ENCODE data around the gene RANBP9.

The RANBP9 gene

GRCh38 chr6:13641315-13641714 is 70.3 kb downstream of the RANBP9 start:
- no peak for TF ChIP-seq CTCF (IDR thresholded peaks at IDR 0.05; ENCODE audit: unreplicated experiment in 3 of 3)
- peaks cover 50% of the 10 kb centered on the region for H3K36me3 Mint-ChIP-seq (ENCODE audit: low read depth)
- H3K4me1 Mint-ChIP-seq = no peaks in the 10 kb centered on the region
- no peak overlapping the region for H3K27ac Mint-ChIP-seq
- no peak overlapping the region for H3K4me3 Mint-ChIP-seq
- H3K27me3 Mint-ChIP-seq (ENCODE audit: low read depth) = no peaks in the 10 kb centered on the region
- no peaks in the 10 kb centered on the region for H3K9me3 Mint-ChIP-seq

- Mint-ChIP-seq H3K27me3 (ENCODE audit: low read depth) (no peaks in the 10 kb centered on the region), H3K9me3 (no peaks in the 10 kb centered on the region), H3K36me3 (ENCODE audit: low read depth) (peaks cover 63% of the 10 kb centered on the region), H3K4me3 (no peak overlapping the region), H3K27ac (no peak overlapping the region), H3K4me1 (no peaks in the 10 kb centered on the region)
- TF ChIP-seq CTCF (IDR thresholded peaks at IDR 0.05; ENCODE audit: unreplicated experiment in 3 of 3) = no peak
Observed at GRCh38 chr6:13638626-13639025, 73.0 kb downstream of the RANBP9 start.

GRCh38 chr6:13638014-13638413 is 73.6 kb downstream of the RANBP9 start:
- no peak overlapping the region for H3K27ac Mint-ChIP-seq
- no peaks in the 10 kb centered on the region for H3K4me1 Mint-ChIP-seq
- H3K4me3 Mint-ChIP-seq = no peak overlapping the region
- H3K36me3 Mint-ChIP-seq (ENCODE audit: low read depth) = peaks cover 61% of the 10 kb centered on the region
- H3K9me3 Mint-ChIP-seq = no peaks in the 10 kb centered on the region
- TF ChIP-seq CTCF (IDR thresholded peaks at IDR 0.05; ENCODE audit: unreplicated experiment in 3 of 3) = no peak
- no peaks in the 10 kb centered on the region for H3K27me3 Mint-ChIP-seq (ENCODE audit: low read depth)

GRCh38 chr6:13635948-13636658 is 75.5 kb downstream of the RANBP9 start:
- TF ChIP-seq CTCF (IDR thresholded peaks at IDR 0.05; ENCODE audit: unreplicated experiment in 3 of 3) = no peak
- H3K27me3 Mint-ChIP-seq (ENCODE audit: low read depth) = no peaks in the 10 kb centered on the region
- no peaks in the 10 kb centered on the region for H3K9me3 Mint-ChIP-seq
- no peak overlapping the region for H3K27ac Mint-ChIP-seq
- H3K4me1 Mint-ChIP-seq = no peaks in the 10 kb centered on the region
- peaks cover 70% of the 10 kb centered on the region for H3K36me3 Mint-ChIP-seq (ENCODE audit: low read depth)
- no peak overlapping the region for H3K4me3 Mint-ChIP-seq

- Mint-ChIP-seq H3K27ac (no peak overlapping the region), H3K36me3 (ENCODE audit: low read depth) (peaks cover 66% of the 10 kb centered on the region), H3K4me3 (no peak overlapping the region), H3K9me3 (no peaks in the 10 kb centered on the region), H3K27me3 (ENCODE audit: low read depth) (no peaks in the 10 kb centered on the region), H3K4me1 (no peaks in the 10 kb centered on the region)
- no peak for TF ChIP-seq CTCF (IDR thresholded peaks at IDR 0.05; ENCODE audit: unreplicated experiment in 3 of 3)
Observed at GRCh38 chr6:13633343-13633742, 78.3 kb downstream of the RANBP9 start.

GRCh38 chr6:13630499-13630898 is 81.1 kb downstream of the RANBP9 start:
- no peak for TF ChIP-seq CTCF (IDR thresholded peaks at IDR 0.05; ENCODE audit: unreplicated experiment in 3 of 3)
- H3K4me1 Mint-ChIP-seq = no peaks in the 10 kb centered on the region
- no peaks in the 10 kb centered on the region for H3K9me3 Mint-ChIP-seq
- no peaks in the 10 kb centered on the region for H3K27me3 Mint-ChIP-seq (ENCODE audit: low read depth)
- H3K27ac Mint-ChIP-seq = no peak overlapping the region
- H3K4me3 Mint-ChIP-seq = no peak overlapping the region
- H3K36me3 Mint-ChIP-seq (ENCODE audit: low read depth) = peaks cover 62% of the 10 kb centered on the region
